ENCODE measurements around the gene TTC39A.

The TTC39A gene

DNA sequence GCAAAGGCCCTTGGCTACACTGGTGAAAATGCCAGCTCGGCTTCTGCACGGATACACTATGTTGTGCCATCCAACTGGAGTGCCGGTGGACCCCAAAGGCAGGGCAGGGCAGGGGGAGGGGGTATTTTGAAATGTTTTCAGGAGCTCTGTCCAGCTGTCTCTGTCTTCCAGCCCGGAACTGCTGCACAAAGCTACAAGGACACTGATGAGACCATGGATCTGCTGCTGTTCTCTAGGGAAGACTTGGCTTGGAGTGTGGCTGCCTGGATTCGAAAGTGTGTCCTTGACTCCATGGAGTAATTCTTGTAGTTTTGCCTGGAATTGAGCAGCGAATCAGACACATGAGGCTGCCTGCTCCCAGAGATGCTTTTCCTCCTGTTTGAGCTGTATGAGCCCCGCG, 42.4 kb downstream of the TTC39A start:
- no peak overlapping the region for H3K27ac Mint-ChIP-seq
- peaks cover 14% of the 10 kb centered on the region for H3K4me1 Mint-ChIP-seq (ENCODE audit: low read depth)
- no peaks in the 10 kb centered on the region for H3K36me3 Mint-ChIP-seq (ENCODE audit: low read depth)
- no peak overlapping the region for H3K4me3 Mint-ChIP-seq
- H3K9me3 Mint-ChIP-seq, result no peaks in the 10 kb centered on the region
- no peaks in the 10 kb centered on the region for H3K27me3 Mint-ChIP-seq (ENCODE audit: low read depth)

DNA sequence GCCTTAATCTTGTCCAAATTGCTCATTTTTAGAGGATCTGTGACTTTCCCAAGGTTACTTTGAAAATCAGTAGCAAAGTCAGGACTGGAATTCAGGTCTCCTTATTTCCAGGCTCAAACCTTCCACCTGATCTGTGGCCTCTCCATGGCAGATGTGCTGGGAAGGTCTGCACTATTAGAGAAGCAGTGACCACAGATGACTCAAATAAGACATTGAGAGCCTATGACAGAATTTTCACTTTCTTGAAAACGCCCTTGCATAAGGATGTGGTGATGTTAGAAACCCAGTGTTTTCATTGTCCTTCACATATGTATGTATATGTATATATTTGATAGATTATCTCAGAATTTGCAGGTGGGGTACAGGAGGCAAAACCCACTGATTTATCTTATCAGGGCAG, 45.3 kb downstream of the TTC39A start:
- Mint-ChIP-seq H3K27me3 (ENCODE audit: low read depth) (no peaks in the 10 kb centered on the region), H3K27ac (no peak overlapping the region), H3K36me3 (ENCODE audit: low read depth) (no peaks in the 10 kb centered on the region), H3K4me3 (no peak overlapping the region), H3K9me3 (no peaks in the 10 kb centered on the region), H3K4me1 (ENCODE audit: low read depth) (peaks cover 18% of the 10 kb centered on the region)

DNA sequence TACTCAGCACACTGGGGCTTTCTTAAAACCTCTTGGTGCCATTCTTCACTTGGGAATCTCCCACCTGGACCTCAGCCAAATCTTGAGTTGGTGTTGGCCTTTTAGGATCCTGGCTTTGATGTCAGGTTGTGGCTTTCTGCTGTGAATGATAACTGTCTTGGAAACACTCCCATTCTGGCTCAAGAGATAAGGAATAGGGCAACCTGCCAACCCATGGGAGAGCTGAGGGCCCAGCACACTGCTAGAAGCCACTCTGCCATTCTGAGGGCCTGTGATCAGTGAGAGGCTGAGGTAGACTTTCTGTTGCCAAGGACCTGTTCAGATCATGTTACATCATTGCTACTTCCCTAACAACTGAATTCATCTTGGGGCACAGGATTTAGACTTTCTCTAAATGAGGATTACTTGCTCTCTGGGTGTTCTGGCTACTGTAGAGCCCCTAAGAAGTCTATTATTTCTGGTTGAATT, 45.8 kb downstream of the TTC39A start:
- H3K4me1 Mint-ChIP-seq (ENCODE audit: low read depth), result peaks cover 18% of the 10 kb centered on the region
- H3K27me3 Mint-ChIP-seq (ENCODE audit: low read depth), result no peaks in the 10 kb centered on the region
- peak overlapping the region; percentile 43 for H3K27ac Mint-ChIP-seq
- no peaks in the 10 kb centered on the region for H3K36me3 Mint-ChIP-seq (ENCODE audit: low read depth)
- H3K9me3 Mint-ChIP-seq, result no peaks in the 10 kb centered on the region
- H3K4me3 Mint-ChIP-seq, result no peak overlapping the region

DNA sequence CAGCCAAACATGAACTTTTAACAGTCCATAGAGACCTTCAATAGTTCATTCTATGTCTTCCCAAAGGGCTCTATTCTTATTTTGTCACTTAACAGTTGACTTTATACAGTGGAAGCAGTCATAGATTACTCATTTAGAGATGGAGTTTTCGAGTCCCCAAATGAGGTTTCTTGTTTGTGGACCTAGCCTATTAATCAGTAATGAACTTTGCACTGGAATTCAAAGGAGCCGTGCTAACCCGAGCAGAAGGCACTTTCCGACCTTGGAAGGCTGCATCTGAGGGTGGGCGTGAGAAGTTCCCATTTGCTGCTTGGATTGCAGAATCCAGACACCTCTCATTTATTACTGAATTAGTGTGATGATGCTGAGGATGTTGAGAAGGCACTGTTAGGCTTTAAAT, 46.4 kb downstream of the TTC39A start:
- Mint-ChIP-seq H3K27ac (no peak overlapping the region), H3K4me1 (ENCODE audit: low read depth) (peaks cover 18% of the 10 kb centered on the region), H3K4me3 (no peak overlapping the region), H3K27me3 (ENCODE audit: low read depth) (no peaks in the 10 kb centered on the region), H3K9me3 (no peaks in the 10 kb centered on the region), H3K36me3 (ENCODE audit: low read depth) (no peaks in the 10 kb centered on the region)

DNA sequence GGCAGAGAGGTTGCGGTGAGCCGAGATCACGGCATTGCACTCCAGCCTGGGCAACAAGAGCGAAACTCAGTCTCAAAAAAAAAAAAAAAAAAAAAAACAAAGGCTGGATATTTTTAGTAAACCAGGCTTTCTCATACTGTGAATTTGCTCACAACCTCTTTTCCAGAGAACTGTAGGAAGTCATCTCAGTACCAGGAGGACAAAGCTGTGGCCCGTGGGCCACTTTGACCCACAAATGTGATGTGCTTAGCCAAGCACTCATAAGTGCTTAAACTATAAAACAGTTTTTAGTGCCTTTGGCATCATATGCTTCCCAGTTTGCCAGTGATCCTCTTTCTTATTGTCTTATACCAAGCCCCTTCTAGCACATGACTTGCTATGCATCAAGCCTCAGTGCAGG, 47.8 kb downstream of the TTC39A start:
- Mint-ChIP-seq H3K9me3 (no peaks in the 10 kb centered on the region), H3K27me3 (ENCODE audit: low read depth) (no peaks in the 10 kb centered on the region), H3K4me3 (no peak overlapping the region), H3K36me3 (ENCODE audit: low read depth) (no peaks in the 10 kb centered on the region), H3K4me1 (ENCODE audit: low read depth) (peaks cover 18% of the 10 kb centered on the region), H3K27ac (no peak overlapping the region)

DNA sequence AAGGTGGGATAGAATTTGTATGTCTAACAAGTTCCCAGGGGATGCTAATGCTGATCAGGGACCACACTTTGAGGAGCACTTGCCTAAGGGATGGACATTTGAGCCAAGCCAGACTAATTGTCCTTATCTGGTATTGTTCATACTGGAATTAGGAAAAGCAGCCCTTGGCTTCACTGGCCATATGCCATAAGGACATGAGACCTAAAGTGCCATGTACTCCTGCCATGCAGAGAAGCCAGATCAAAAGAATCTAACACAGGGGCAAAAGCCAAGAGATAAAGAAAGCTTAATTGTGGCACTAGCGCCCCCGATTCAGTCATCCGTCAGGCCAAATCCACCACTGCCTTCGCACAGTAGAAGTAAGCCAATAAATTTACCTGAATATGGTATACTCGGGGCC, 48.6 kb downstream of the TTC39A start:
- Mint-ChIP-seq H3K4me3 (no peak overlapping the region), H3K27me3 (ENCODE audit: low read depth) (no peaks in the 10 kb centered on the region), H3K9me3 (no peaks in the 10 kb centered on the region), H3K4me1 (ENCODE audit: low read depth) (peaks cover 18% of the 10 kb centered on the region), H3K27ac (no peak overlapping the region), H3K36me3 (ENCODE audit: low read depth) (peaks cover 2% of the 10 kb centered on the region)

DNA sequence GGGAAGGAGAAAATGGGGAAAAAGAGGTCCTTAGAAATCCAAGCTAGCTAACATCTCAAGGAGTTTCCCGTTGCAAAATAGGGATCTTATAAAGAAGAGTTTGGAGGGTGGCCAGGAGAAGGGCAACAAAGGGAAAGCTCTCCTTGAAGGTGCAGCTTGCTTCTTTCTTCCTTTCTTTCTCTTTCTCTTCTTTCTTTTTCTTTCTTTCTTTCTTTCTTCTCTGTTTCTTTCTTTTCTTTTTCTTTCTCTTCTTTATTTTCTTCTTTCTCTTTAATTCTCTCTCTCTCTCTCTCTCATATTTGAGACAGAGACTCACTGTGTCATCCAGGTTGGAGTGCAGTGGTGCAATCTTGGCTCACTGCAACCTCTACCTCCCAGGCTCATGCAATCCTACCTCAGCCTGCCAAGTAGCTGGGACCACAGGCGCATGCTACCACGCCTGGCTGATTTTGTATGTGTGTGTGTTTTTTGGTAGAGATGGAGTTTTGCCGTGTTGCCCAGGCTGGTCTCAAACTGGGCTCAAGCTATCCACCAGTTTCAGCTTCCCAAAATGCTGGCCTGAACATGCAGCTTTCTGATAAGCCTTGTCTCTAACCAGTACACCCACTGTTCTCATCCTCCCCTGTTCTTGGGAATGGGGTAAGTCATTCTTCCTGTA, 49.9 kb downstream of the TTC39A start:
- peaks cover 2% of the 10 kb centered on the region for H3K36me3 Mint-ChIP-seq (ENCODE audit: low read depth)
- no peaks in the 10 kb centered on the region for H3K27me3 Mint-ChIP-seq (ENCODE audit: low read depth)
- no peak overlapping the region for H3K27ac Mint-ChIP-seq
- no peaks in the 10 kb centered on the region for H3K9me3 Mint-ChIP-seq
- no peak overlapping the region for H3K4me3 Mint-ChIP-seq
- H3K4me1 Mint-ChIP-seq (ENCODE audit: low read depth), result peaks cover 18% of the 10 kb centered on the region

DNA sequence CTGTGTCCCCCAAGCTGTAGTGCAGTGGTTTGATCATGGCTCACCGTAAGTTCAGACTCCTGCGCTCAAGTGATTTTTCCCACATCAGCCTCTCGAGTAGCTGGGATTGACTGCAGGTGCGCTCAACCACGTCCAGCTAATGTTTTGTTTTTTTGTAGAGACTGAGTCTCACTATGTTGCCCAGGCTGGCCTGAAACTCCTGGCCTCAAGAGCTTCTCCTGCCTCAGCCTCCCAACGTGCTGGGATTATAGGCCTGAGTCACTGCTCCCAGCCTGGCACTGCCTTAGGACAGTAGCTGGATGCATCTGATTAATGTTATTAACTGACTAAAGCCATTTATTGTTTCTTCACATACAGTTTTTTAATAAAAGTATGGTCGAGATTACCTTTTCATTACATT, 54.1 kb downstream of the TTC39A start:
- no peaks in the 10 kb centered on the region for H3K9me3 Mint-ChIP-seq
- no peak overlapping the region for H3K27ac Mint-ChIP-seq
- peaks cover 14% of the 10 kb centered on the region for H3K36me3 Mint-ChIP-seq (ENCODE audit: low read depth)
- H3K27me3 Mint-ChIP-seq (ENCODE audit: low read depth), result no peaks in the 10 kb centered on the region
- no peak overlapping the region for H3K4me3 Mint-ChIP-seq
- H3K4me1 Mint-ChIP-seq (ENCODE audit: low read depth), result peaks cover 6% of the 10 kb centered on the region

DNA sequence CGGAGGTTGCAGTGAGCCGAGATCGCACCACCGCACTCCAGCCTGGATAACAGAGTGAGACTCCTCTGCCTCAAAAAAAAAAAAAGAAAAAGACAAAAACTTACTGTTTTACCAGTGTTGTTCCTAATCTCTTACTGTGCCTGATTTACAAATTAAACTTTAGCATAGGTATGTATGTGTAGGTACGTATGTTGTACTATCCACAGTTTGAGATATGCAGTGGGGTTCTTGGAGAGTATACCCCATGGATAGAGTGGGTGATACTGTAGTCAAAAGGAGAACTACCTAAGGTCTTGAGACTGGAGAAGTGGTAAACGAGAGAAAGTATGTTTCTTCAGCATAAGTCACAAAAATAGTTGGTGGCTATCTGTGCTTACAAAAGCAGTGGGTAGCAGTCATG, 55.7 kb downstream of the TTC39A start:
- Mint-ChIP-seq H3K4me1 (ENCODE audit: low read depth) (peaks cover 2% of the 10 kb centered on the region), H3K4me3 (no peak overlapping the region), H3K9me3 (no peaks in the 10 kb centered on the region), H3K36me3 (ENCODE audit: low read depth) (peaks cover 21% of the 10 kb centered on the region), H3K27ac (no peak overlapping the region), H3K27me3 (ENCODE audit: low read depth) (no peaks in the 10 kb centered on the region)

DNA sequence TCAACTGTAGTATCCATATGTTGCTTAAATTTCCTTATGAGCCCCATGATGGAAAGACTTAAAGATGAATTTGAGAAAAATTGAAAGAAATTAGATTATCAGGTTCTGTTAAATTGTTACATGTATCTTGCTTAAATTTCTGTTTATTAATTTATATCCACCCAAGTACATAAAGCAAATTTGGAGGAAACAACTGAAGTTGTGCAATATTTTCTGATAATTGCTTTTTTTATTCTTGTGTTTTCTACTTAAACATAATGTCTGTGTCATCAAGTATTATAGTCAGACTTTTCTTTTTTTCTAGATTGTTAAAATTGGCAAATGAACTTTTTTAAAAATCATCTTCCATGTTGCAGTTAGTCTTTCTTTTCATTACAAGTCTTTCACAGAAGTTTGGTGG, 57.4 kb downstream of the TTC39A start:
- Mint-ChIP-seq H3K36me3 (ENCODE audit: low read depth) (peaks cover 26% of the 10 kb centered on the region), H3K4me1 (ENCODE audit: low read depth) (peaks cover 9% of the 10 kb centered on the region), H3K9me3 (no peaks in the 10 kb centered on the region), H3K27me3 (ENCODE audit: low read depth) (no peaks in the 10 kb centered on the region), H3K27ac (no peak overlapping the region), H3K4me3 (no peak overlapping the region)

DNA sequence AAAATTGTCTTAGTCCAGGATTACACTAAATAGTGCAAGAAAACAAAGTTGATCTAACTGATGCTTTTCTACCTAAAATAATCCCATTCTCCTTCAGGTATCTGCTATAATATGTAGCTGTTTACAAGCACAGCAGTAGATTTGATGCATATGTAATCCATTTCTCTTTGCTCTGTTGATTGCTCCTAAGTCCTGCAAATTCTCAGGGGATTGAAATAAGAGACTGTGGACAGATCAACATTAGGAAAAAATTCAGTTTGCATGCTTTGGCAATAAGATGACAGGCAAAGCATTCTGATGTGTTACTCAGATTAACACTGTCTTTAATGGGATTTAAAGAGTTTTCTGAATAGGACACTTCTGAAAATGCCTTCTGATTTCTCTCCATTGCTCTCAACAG, 59.6 kb downstream of the TTC39A start:
- Mint-ChIP-seq H3K9me3 (no peaks in the 10 kb centered on the region), H3K36me3 (ENCODE audit: low read depth) (peaks cover 24% of the 10 kb centered on the region), H3K4me3 (no peak overlapping the region), H3K4me1 (ENCODE audit: low read depth) (peaks cover 20% of the 10 kb centered on the region), H3K27me3 (ENCODE audit: low read depth) (no peaks in the 10 kb centered on the region), H3K27ac (no peak overlapping the region)

DNA sequence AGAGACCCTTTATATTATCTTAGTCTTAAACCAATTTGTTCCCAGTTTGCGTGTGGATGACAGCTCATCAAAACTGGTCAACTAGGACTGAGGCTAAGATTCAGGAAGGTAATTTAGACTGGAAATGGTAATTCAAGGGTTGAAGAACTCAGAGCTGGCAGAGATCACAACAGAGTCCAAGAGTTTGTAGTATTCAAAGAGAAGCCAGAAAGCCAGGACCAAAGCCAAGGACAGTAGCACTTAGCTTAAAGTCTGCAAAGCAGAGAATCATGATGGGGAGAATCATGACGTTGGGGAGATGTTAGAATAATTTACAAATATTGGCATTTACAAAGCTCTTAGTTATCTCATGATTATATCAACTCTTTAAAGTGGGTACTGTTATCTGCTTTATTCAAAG, 61.7 kb downstream of the TTC39A start:
- Mint-ChIP-seq H3K4me1 (ENCODE audit: low read depth) (peaks cover 26% of the 10 kb centered on the region), H3K4me3 (no peak overlapping the region), H3K36me3 (ENCODE audit: low read depth) (peaks cover 24% of the 10 kb centered on the region), H3K27me3 (ENCODE audit: low read depth) (no peaks in the 10 kb centered on the region), H3K27ac (no peak overlapping the region), H3K9me3 (no peaks in the 10 kb centered on the region)

DNA sequence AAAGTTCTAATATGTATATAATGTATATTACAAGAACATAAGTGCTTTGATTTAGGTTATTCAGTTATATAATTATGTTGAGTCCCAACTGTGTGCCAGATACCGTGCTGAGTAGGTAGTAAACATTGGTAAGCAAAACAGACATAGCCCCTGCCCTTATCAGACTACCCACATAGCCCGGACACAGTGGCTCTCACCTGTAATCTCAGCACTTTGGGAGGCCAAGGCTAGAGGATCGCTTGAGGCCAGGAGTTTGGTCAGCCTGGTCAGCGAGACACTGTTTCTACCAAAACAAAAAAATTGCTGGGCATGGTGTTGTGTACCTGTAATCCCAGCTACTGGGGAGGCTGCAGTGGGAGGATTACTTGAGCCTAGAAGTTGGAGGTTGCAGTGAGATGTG, 63.6 kb downstream of the TTC39A start:
- H3K27ac Mint-ChIP-seq, result no peak overlapping the region

DNA sequence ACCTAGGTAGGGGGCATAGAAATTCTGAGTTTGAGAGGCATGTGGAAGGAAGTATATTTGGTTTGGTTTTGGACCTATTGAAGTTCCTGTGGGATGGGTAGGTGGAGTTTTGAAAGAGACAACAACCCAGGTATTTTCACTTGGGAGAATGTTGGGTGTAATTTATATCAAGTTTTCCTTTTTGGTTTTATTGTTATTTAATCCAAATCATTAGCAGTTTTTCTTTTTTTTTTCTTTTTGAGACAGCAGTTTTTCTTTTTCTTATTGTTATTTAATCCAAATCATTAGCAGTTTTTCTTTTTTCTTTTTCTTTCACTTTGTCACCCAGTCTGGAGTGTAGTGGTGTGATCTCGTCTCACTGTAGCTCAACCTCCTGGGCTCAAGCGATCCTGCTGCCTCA, 64.2 kb downstream of the TTC39A start:
- H3K4me1 Mint-ChIP-seq (ENCODE audit: low read depth), result peaks cover 28% of the 10 kb centered on the region
- H3K36me3 Mint-ChIP-seq (ENCODE audit: low read depth), result peaks cover 11% of the 10 kb centered on the region
- no peak overlapping the region for H3K27ac Mint-ChIP-seq
- H3K9me3 Mint-ChIP-seq, result no peaks in the 10 kb centered on the region
- H3K4me3 Mint-ChIP-seq, result no peak overlapping the region
- no peaks in the 10 kb centered on the region for H3K27me3 Mint-ChIP-seq (ENCODE audit: low read depth)

More for the DNA sequence above, 63.6 kb downstream of the TTC39A start:
- Mint-ChIP-seq H3K9me3 (no peaks in the 10 kb centered on the region), H3K27me3 (ENCODE audit: low read depth) (no peaks in the 10 kb centered on the region), H3K36me3 (ENCODE audit: low read depth) (peaks cover 16% of the 10 kb centered on the region), H3K4me1 (ENCODE audit: low read depth) (peaks cover 28% of the 10 kb centered on the region), H3K4me3 (no peak overlapping the region)

DNA sequence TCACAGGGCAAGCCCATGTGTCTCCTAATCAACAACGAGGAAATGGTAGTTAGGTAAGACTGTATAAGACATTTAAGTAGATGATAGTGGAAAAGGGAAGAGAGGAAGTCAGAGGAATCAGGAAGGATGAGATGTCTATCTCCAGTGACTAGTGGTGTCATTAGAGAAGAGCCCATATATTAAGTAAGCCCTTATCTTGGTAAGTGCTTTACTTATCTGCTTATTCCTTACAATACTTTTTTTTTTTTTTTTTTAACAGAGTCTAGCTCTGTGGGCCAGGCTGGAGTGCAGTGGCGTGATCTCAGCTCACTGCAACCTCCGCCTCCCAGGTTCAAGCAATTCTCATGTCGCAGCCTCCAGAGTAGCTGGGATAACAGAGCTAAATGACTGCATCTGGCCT, 64.7 kb downstream of the TTC39A start:
- H3K27ac Mint-ChIP-seq, result peak overlapping the region; percentile 10
- no peaks in the 10 kb centered on the region for H3K27me3 Mint-ChIP-seq (ENCODE audit: low read depth)
- peaks cover 28% of the 10 kb centered on the region for H3K4me1 Mint-ChIP-seq (ENCODE audit: low read depth)
- H3K36me3 Mint-ChIP-seq (ENCODE audit: low read depth), result peaks cover 6% of the 10 kb centered on the region
- no peak overlapping the region for H3K4me3 Mint-ChIP-seq
- H3K9me3 Mint-ChIP-seq, result no peaks in the 10 kb centered on the region

DNA sequence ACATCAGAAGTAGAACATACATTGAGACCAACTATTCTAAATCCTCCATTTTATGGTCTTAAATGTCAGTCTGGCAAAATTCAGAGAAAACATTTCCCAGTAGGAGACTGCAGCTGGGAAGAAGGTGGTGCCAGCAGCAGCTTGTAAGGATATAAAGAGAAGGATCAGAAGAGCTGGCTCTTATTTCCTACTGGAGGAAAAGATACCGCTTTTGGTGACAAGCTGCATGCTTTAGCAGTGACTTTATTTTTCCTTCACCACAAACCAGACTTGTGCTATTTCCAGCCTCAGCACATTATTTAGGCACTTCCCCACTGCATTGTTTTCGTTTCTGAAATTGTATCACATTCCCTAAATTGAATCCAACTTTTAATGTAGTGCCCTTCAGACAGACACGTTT, 65.9 kb downstream of the TTC39A start:
- Mint-ChIP-seq H3K4me1 (ENCODE audit: low read depth) (peaks cover 28% of the 10 kb centered on the region), H3K27me3 (ENCODE audit: low read depth) (no peaks in the 10 kb centered on the region), H3K27ac (no peak overlapping the region), H3K36me3 (ENCODE audit: low read depth) (peaks cover 5% of the 10 kb centered on the region), H3K9me3 (no peaks in the 10 kb centered on the region), H3K4me3 (no peak overlapping the region)

All from T-helper 1 cell treated with Interleukin-12 subunit alpha and Interleukin-12 subunit beta and Interleukin-4 antibody, amounts not matched to agents 30 μg/mL and 1 μg/mL, for 36 hours (primary cell).